SK-N-SH treated with all-trans-retinoic acid at 6 μM for 48 hours (cell line): ENCODE data around the gene TRPV3.

Experiments used
- ATAC-seq: fragments of 200-7000 bp; cut with Tn5 transposase; 3 replicates; pipeline ENCODE4 v1.9.1; 2020; ENCODE audit warnings: mild to moderate bottlenecking, moderate library complexity
- ARNTL ChIP-seq: fragments of 450-650 bp; formaldehyde crosslinking; IDR thresholded peaks from 2 replicates; pipeline ENCODE4 v1.5.0; 2020; ENCODE audit warnings: low read depth, mild to moderate bottlenecking, moderate library complexity, borderline replicate concordance
- CSDC2 ChIP-seq: fragments of 250-450 bp; sonication (Bioruptor Pico); IDR thresholded peaks from 2 replicates; pipeline ENCODE4 v1.5.0; 2020; ENCODE audit warnings: mild to moderate bottlenecking, moderate library complexity
- ESRRG ChIP-seq: fragments of 250-450 bp; sonication (Bioruptor Pico); IDR thresholded peaks from 2 replicates; pipeline ENCODE4 v1.6.1; 2021; ENCODE audit warnings: mild to moderate bottlenecking
- GLIS3 ChIP-seq: fragments of 250-450 bp; sonication (Bioruptor Pico); IDR thresholded peaks from 2 replicates; pipeline ENCODE4 v1.5.0; 2020; ENCODE audit warnings: mild to moderate bottlenecking, moderate library complexity
- RARB ChIP-seq: fragments of 250-450 bp; sonication (Bioruptor Pico); IDR thresholded peaks from 2 replicates; pipeline ENCODE4 v1.8.0; 2021; ENCODE audit warnings: mild to moderate bottlenecking, moderate library complexity
- SNAI2 ChIP-seq: fragments of 250-450 bp; sonication (Bioruptor Pico); IDR thresholded peaks from 2 replicates; pipeline ENCODE4 v1.5.0; 2020; ENCODE audit warnings: mild to moderate bottlenecking, moderate library complexity
- TCF4 ChIP-seq: fragments of 250-450 bp; sonication (Bioruptor Pico); IDR thresholded peaks from 2 replicates; pipeline ENCODE4 v1.8.0; 2021; ENCODE audit warnings: mild to moderate bottlenecking, moderate library complexity, borderline replicate concordance
- TOX ChIP-seq: fragments of 250-450 bp; sonication (Bioruptor Pico); IDR thresholded peaks from 2 replicates; pipeline ENCODE4 v1.8.0; 2021; ENCODE audit warnings: mild to moderate bottlenecking, moderate library complexity, borderline replicate concordance
- TSHZ2 ChIP-seq: fragments of 250-450 bp; sonication (Bioruptor Pico); IDR thresholded peaks from 2 replicates; pipeline ENCODE4 v1.5.0; 2020; ENCODE audit warnings: mild to moderate bottlenecking, moderate library complexity
- ZFP3 ChIP-seq: fragments of 250-450 bp; sonication (Bioruptor Pico); IDR thresholded peaks from 2 replicates; pipeline ENCODE4 v1.5.0; 2020; ENCODE audit warnings: mild to moderate bottlenecking, moderate library complexity
- ZFP30 ChIP-seq: fragments of 450-650 bp; formaldehyde crosslinking; IDR thresholded peaks from 2 replicates; pipeline ENCODE4 v1.5.0; 2022; ENCODE audit warnings: mild to moderate bottlenecking, moderate library complexity
- ZNF565 ChIP-seq: fragments of 450-650 bp; formaldehyde crosslinking; conservative IDR thresholded peaks from 2 replicates; pipeline ENCODE4 v1.5.0; 2020; ENCODE audit warnings: low read depth, mild to moderate bottlenecking, moderate library complexity
- ZNF70 ChIP-seq: fragments of 450-650 bp; formaldehyde crosslinking; IDR thresholded peaks from 2 replicates; pipeline ENCODE4 v1.5.0; 2020; ENCODE audit warnings: mild to moderate bottlenecking, moderate library complexity
- TF ChIP-seq, protein P1 (sequence below): fragments of 250-450 bp; sonication (Bioruptor Pico); IDR thresholded peaks from 2 replicates; pipeline ENCODE4 v1.5.1; 2020; ENCODE audit warnings: low read depth, mild to moderate bottlenecking, moderate library complexity
- TF ChIP-seq, protein P2 (sequence below): fragments of 250-450 bp; sonication (Bioruptor Pico); IDR thresholded peaks from 2 replicates; pipeline ENCODE4 v1.8.0; 2021; ENCODE audit warnings: low read depth, mild to moderate bottlenecking, moderate library complexity, borderline replicate concordance
- TF ChIP-seq, protein P3 (sequence below): fragments of 250-450 bp; sonication (Bioruptor Pico); IDR thresholded peaks from 2 replicates; pipeline ENCODE4 v1.8.0; 2020; ENCODE audit warnings: mild to moderate bottlenecking, moderate library complexity, borderline replicate concordance
- TF ChIP-seq, protein P4 (sequence below): fragments of 250-450 bp; sonication (Bioruptor Pico); IDR thresholded peaks from 2 replicates; pipeline ENCODE4 v1.5.1; 2021; ENCODE audit warnings: mild to moderate bottlenecking, moderate library complexity

Gene TRPV3

GRCh38 chr17:3533752-3534151 lies 23.9 kb downstream of the TRPV3 start:
- no peak for ATAC-seq
- TF ChIP-seq, protein P1, sequence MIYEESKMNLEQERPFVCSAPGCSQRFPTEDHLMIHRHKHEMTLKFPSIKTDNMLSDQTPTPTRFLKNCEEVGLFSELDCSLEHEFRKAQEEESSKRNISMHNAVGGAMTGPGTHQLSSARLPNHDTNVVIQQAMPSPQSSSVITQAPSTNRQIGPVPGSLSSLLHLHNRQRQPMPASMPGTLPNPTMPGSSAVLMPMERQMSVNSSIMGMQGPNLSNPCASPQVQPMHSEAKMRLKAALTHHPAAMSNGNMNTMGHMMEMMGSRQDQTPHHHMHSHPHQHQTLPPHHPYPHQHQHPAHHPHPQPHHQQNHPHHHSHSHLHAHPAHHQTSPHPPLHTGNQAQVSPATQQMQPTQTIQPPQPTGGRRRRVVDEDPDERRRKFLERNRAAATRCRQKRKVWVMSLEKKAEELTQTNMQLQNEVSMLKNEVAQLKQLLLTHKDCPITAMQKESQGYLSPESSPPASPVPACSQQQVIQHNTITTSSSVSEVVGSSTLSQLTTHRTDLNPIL: no peak
- TF ChIP-seq, protein P2, sequence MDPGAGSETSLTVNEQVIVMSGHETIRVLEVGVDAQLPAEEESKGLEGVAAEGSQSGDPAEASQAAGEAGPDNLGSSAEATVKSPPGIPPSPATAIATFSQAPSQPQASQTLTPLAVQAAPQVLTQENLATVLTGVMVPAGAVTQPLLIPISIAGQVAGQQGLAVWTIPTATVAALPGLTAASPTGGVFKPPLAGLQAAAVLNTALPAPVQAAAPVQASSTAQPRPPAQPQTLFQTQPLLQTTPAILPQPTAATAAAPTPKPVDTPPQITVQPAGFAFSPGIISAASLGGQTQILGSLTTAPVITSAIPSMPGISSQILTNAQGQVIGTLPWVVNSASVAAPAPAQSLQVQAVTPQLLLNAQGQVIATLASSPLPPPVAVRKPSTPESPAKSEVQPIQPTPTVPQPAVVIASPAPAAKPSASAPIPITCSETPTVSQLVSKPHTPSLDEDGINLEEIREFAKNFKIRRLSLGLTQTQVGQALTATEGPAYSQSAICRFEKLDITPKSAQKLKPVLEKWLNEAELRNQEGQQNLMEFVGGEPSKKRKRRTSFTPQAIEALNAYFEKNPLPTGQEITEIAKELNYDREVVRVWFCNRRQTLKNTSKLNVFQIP (CRISPR knock-in tag): no peak
- TF ChIP-seq ZFP30 (no peak), TCF4 (CRISPR knock-in tag) (no peak), ZFP3 (no peak)
- TF ChIP-seq, all 23 proteins: peak for 0

DNA sequence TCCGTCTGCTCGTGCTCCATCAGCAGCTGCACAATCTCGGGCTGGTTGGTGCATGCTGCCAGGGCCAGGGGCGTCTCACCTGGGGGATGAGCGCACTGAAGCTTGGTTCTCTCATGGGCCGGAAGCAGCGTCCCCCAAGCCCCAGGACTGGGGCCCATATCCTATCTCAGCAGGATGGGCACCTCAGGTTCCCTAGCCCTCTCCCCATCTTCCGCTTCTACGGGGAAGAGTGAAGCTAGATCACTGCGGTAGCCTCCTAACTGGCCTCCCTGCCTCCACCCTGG lies 24.8 kb downstream of the TRPV3 start:
- TF ChIP-seq, protein P3, sequence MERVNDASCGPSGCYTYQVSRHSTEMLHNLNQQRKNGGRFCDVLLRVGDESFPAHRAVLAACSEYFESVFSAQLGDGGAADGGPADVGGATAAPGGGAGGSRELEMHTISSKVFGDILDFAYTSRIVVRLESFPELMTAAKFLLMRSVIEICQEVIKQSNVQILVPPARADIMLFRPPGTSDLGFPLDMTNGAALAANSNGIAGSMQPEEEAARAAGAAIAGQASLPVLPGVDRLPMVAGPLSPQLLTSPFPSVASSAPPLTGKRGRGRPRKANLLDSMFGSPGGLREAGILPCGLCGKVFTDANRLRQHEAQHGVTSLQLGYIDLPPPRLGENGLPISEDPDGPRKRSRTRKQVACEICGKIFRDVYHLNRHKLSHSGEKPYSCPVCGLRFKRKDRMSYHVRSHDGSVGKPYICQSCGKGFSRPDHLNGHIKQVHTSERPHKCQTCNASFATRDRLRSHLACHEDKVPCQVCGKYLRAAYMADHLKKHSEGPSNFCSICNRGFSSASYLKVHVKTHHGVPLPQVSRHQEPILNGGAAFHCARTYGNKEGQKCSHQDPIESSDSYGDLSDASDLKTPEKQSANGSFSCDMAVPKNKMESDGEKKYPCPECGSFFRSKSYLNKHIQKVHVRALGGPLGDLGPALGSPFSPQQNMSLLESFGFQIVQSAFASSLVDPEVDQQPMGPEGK (CRISPR knock-in tag): no peak
- TF ChIP-seq GLIS3 (CRISPR knock-in tag): no peak
- TF ChIP-seq ZNF70 (CRISPR knock-in tag): no peak
- TF ChIP-seq ESRRG (CRISPR knock-in tag): no peak
- TF ChIP-seq, protein P4, sequence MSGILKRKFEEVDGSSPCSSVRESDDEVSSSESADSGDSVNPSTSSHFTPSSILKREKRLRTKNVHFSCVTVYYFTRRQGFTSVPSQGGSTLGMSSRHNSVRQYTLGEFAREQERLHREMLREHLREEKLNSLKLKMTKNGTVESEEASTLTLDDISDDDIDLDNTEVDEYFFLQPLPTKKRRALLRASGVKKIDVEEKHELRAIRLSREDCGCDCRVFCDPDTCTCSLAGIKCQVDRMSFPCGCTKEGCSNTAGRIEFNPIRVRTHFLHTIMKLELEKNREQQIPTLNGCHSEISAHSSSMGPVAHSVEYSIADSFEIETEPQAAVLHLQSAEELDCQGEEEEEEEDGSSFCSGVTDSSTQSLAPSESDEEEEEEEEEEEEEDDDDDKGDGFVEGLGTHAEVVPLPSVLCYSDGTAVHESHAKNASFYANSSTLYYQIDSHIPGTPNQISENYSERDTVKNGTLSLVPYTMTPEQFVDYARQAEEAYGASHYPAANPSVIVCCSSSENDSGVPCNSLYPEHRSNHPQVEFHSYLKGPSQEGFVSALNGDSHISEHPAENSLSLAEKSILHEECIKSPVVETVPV (CRISPR knock-in tag): no peak
- TF ChIP-seq ZFP30: no peak
- no peak for TF ChIP-seq ARNTL
- TF ChIP-seq SNAI2: no peak
- ATAC-seq: no peak

GRCh38 chr17:3532106-3532858 lies 25.3 kb downstream of the TRPV3 start:
- no peak for ATAC-seq
- TF ChIP-seq ARNTL (no peak), ZFP3 (no peak), TOX (CRISPR knock-in tag) (no peak), TSHZ2 (CRISPR knock-in tag) (no peak), RARB (no peak), CSDC2 (no peak), TCF4 (CRISPR knock-in tag) (no peak), GLIS3 (CRISPR knock-in tag) (no peak), ZNF565 (CRISPR knock-in tag) (no peak)
- TF ChIP-seq, protein P4 (CRISPR knock-in tag): no peak
- TF ChIP-seq, protein P3 (CRISPR knock-in tag): no peak
